Activated T-helper 1 cell treated with anti-CD3 and anti-CD28 coated beads, Interleukin-12 subunit alpha, Interleukin-12 subunit beta, Interleukin-2, Interleukin-4 antibody, amounts not matched to agents 30 ng/mL and 10 ng/mL and 1 ng/mL, durations not matched to agents 14 hours and 24 hours and 36 hours (primary cell): Measurements from ENCODE around the gene PHKA1. TPM values are rescaled to one million over a fixed set of nuclear protein-coding genes. Genes with fewer than 3 reads are reported as not detected.
"Not testable (repeated sequence)": the region's sequence is repeated elsewhere in the genome, so short reads cannot be mapped to it uniquely, and the experiment has no call there.

Source experiments
- DNase-seq: peaks from one replicate; pipeline ENCODE4 v3.0.0; 2021; ENCODE audit warnings: low spot score
- H3K27ac Mint-ChIP-seq: one replicate; pipeline ENCODE4 v1.8.0; 2021; ENCODE audit warnings: mild to moderate bottlenecking, mixed read lengths
- H3K27me3 Mint-ChIP-seq: one replicate; pipeline ENCODE4 v1.8.0; 2022; ENCODE audit warnings: mild to moderate bottlenecking, moderate library complexity, mixed read lengths; ENCODE audit not compliant: insufficient read depth
- H3K36me3 Mint-ChIP-seq: one replicate; pipeline ENCODE4 v1.8.0; 2021; ENCODE audit warnings: low read depth, mixed read lengths
- H3K4me1 Mint-ChIP-seq: one replicate; pipeline ENCODE4 v1.8.0; 2021; ENCODE audit warnings: low read depth, mixed read lengths
- H3K4me3 Mint-ChIP-seq: one replicate; pipeline ENCODE4 v1.8.0; 2021; ENCODE audit warnings: mild to moderate bottlenecking, moderate library complexity, mixed read lengths
- H3K9me3 Mint-ChIP-seq: one replicate; pipeline ENCODE4 v1.8.0; 2021; ENCODE audit warnings: mixed read lengths
- intact Hi-C: fragments of 100-400 bp; cut with micrococcal nuclease; formaldehyde crosslinking; loops from one replicate; pipeline ENCODE4 v1.15.1; 2024
- total RNA-seq: library from RNA; stranded (reverse); gene quantifications from 2 replicates; pipeline ENCODE4 v1.2.3, GENCODE V29; 2022

Gene PHKA1
- total RNA-seq, 1 donor from 2014 or later, result 7.5 TPM

DNA sequence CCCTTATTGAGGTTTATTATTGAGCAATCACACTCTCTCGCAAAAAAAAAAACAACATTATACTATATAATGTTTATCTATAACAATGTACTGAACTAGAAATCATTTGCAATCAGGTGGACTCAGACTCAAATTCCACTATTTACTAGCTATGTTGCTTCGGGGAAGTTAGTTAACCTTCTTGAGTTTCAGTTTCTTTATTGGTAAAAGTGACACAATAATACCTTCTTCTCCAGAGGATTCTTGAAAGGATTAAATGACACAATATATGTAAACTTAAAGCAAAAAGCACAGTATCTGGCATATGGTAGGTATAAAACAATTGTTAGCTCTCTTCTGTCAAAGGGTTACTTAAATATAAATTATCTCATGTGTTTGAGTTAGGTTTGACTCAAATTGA lies 110.0 kb downstream of the PHKA1 start:
- H3K27ac Mint-ChIP-seq, result no peak overlapping the region
- DNase-seq, result no peak
- peaks cover 2% of the 10 kb centered on the region for H3K36me3 Mint-ChIP-seq
- no peaks in the 10 kb centered on the region for H3K9me3 Mint-ChIP-seq
- H3K4me3 Mint-ChIP-seq, result no peak overlapping the region
- H3K27me3 Mint-ChIP-seq, result no peaks in the 10 kb centered on the region
- intact Hi-C loops, result loop anchor here (1.0 to 10.0 kb wide), 2 partner anchors 17 to 61 kb away; no protein-coding TSS in a partner anchor
- peaks cover 23% of the 10 kb centered on the region for H3K4me1 Mint-ChIP-seq

DNA sequence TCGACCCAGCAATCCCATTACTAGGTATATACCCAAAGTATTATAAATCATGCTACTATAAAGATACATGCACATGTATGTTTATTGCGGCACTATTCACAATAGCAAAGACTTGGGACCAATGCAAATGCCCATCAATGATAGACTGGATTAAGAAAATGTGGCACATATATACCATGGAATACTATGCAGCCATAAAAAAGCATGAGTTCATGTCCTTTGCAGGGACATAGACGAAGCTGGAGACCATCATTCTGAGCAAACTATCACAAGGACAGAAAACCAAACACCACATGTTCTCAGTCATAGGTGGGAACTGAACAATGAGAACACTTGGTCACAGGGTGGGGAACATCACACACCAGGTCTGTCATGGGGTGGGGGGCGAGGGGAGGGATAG lies 123.1 kb downstream of the PHKA1 start:
- DNase-seq, H3K27me3 Mint-ChIP-seq, H3K9me3 Mint-ChIP-seq, H3K4me3 Mint-ChIP-seq, H3K36me3 Mint-ChIP-seq, H3K27ac Mint-ChIP-seq, intact Hi-C loops, H3K4me1 Mint-ChIP-seq: not testable (repeated sequence)

DNA sequence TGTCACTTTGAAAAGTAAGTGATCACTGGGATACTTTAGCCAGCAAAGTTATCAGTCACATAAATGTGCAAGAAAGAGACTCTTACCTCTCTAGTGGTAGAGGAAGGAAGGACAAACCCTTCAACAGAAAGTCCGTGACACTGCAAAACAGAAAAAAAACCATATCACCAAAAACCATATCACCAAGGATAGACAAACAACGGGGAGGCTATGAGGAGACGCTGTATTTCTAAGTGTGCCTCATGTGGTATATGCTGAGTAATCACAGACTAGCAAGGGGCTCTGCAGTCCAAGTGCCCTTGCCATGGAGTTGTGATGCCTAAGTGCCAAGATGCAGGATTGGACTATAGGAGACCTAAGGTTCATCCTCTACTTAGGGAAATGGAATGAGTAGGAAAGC lies 129.9 kb downstream of the PHKA1 start:
- H3K36me3 Mint-ChIP-seq, result no peaks in the 10 kb centered on the region
- no peaks in the 10 kb centered on the region for H3K4me1 Mint-ChIP-seq
- no peaks in the 10 kb centered on the region for H3K9me3 Mint-ChIP-seq
- intact Hi-C loops, result no loop called here
- H3K27ac Mint-ChIP-seq, result no peak overlapping the region
- no peak overlapping the region for H3K4me3 Mint-ChIP-seq
- no peaks in the 10 kb centered on the region for H3K27me3 Mint-ChIP-seq
- DNase-seq, result no peak

DNA sequence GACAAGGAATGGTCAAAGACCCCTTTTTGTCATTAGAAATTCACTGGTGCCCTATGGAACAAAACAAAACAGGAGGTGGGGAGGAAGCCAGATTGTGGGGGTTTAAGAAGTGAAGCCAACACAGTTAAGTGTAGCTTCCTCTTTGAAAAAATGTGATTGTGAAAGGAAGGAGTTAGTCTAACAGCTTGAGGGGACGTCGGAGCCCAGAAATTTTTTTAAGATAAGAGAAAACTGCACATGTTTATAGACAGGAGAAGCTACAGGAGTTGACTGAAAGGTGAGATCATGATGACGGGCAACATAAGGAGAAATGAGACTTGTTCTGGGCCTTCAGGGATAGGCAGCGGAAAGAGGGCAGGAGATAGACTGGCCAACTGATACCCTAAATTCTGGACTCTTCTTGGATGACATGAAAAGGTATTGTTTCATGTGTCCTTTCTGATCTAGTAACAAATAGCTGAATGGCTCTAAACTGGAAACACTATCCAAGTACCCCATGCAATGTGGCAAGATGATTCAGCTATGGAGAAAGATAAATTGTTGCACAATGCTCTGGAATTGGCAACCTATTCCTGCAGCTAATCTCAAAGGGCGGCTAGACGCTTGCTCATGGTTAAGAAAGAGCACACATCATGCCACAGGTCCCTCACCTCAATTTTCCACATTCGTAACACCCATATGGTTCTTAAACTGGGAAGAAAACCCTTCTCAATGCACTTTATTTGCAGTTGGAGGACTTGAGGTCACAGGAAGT lies 137.8 kb downstream of the PHKA1 start:
- H3K27me3 Mint-ChIP-seq, result peaks cover 2% of the 10 kb centered on the region
- DNase-seq, result no peak
- H3K27ac Mint-ChIP-seq, result no peak overlapping the region
- no peak overlapping the region for H3K4me3 Mint-ChIP-seq
- peaks cover 5% of the 10 kb centered on the region for H3K4me1 Mint-ChIP-seq
- no peaks in the 10 kb centered on the region for H3K9me3 Mint-ChIP-seq
- no peaks in the 10 kb centered on the region for H3K36me3 Mint-ChIP-seq
- intact Hi-C loops, result no loop called here

DNA sequence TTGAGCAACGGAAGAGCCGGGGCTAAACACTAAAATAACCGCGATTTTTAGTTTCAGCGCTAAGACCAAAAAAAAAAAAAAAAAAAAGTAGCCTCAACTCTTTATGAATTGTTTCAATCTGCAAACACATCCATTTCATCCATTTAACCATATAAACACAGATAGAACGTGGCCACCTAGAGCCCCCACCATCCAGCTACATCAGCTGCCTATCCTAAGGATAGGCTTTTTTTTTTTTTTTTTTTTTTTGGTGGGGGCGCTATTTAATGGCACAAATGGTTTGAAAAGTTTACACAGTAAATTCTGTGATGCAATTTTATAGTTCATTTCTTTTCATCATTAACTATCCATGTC lies 141.0 kb downstream of the PHKA1 start:
- no peaks in the 10 kb centered on the region for H3K9me3 Mint-ChIP-seq
- H3K36me3 Mint-ChIP-seq, result peaks cover 2% of the 10 kb centered on the region
- H3K27me3 Mint-ChIP-seq, result peaks cover 2% of the 10 kb centered on the region
- intact Hi-C loops, result loop anchor here (1.0 to 5.0 kb wide), 3 partner anchors 139 to 392 kb away; partner anchors contain the start of genes PHKA1 and PIN4
- DNase-seq, result no peak
- peaks cover 5% of the 10 kb centered on the region for H3K4me1 Mint-ChIP-seq
- H3K27ac Mint-ChIP-seq, result peak overlapping the region; percentile 95
- H3K4me3 Mint-ChIP-seq, result peak overlapping the region; percentile 98

DNA sequence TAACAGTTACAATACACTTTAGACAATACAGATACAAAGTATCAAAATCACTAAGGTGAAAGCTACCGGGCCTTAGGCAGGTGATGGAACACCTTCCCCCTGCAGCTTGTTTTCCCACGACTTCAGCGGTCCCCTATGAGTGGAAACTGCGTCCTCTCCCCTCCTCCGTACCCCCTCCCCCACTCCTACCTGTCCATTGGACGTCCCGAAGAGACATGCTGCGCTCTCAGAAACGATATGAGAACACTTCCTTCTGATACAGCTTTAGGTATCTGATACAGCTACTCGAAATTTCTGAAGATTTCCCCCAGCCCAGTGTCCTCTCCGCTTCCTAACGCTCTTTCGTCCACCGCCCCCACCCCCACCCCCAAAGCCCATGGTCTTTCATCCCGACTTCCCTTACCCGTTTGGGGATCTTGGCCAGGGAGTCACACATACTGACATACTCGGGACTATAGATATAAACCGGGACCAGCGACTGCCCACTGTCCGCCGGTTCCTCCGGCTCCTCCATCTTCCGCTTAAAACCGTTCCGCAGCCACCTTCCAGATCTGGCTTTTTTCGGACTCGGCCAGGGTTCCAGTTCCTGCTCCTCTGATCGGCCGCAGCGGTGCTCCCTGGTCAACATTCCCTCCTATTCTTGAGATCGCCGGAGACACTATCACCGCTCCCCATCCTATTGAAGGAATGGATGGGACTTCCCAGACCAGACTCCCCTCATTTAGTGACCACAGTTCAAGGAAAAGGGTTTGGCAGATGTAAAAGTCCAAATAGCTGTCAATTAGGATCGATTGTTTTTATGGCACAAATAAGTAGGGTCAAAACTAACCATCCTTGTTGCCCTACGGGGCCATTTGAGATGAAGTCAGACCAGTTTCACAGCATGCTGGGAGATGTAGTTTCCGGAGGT lies 141.6 kb downstream of the PHKA1 start, which contains the start of gene HDAC8:
Gene HDAC8, minus strand, starts transcription at position 596 of the 910 bp plus-strand sequence. Its CDS starts 82 bp downstream, at position 514.
- H3K4me1 Mint-ChIP-seq, result peaks cover 5% of the 10 kb centered on the region
- peaks cover 2% of the 10 kb centered on the region for H3K27me3 Mint-ChIP-seq
- peak; percentile 26 for DNase-seq
- H3K4me3 Mint-ChIP-seq, result peak within 1 kb of the TSS; percentile 98
- H3K36me3 Mint-ChIP-seq, result peaks cover 6% of the 10 kb centered on the region
- no peaks in the 10 kb centered on the region for H3K9me3 Mint-ChIP-seq
- intact Hi-C loops, result loop anchor here (1.0 to 5.0 kb wide), 4 partner anchors 49 to 392 kb away; partner anchors contain the start of genes PHKA1 and PIN4
- H3K27ac Mint-ChIP-seq, result peak within 1 kb of the TSS; percentile 95

DNA sequence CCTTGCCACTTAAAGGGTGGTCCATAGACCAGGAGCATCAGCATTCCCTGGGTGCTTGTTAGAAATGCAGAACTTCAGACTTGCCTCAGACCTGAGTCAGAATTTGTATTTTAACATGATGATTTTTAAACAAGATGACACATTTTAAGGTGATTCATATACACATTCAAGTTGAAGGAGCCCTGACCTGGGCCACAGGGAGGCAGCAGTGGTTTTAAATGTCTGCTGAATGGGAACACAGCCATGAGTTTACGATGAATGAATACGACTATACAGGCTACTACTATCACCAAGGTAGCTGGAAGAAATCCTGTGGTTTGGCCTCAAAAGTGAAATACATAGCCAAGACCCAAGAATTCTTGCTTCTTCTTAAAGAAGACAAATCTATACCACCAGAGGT lies 144.3 kb downstream of the PHKA1 start:
- Mint-ChIP-seq H3K27ac (no peak overlapping the region), H3K27me3 (peaks cover 2% of the 10 kb centered on the region), H3K36me3 (peaks cover 15% of the 10 kb centered on the region), H3K4me3 (no peak overlapping the region), H3K4me1 (peaks cover 5% of the 10 kb centered on the region), H3K9me3 (no peaks in the 10 kb centered on the region)
- DNase-seq, result no peak
- intact Hi-C loops, result loop anchor here (5.0 kb wide), 1 partner anchor 143 kb away; the partner anchor contains the start of gene PHKA1

DNA sequence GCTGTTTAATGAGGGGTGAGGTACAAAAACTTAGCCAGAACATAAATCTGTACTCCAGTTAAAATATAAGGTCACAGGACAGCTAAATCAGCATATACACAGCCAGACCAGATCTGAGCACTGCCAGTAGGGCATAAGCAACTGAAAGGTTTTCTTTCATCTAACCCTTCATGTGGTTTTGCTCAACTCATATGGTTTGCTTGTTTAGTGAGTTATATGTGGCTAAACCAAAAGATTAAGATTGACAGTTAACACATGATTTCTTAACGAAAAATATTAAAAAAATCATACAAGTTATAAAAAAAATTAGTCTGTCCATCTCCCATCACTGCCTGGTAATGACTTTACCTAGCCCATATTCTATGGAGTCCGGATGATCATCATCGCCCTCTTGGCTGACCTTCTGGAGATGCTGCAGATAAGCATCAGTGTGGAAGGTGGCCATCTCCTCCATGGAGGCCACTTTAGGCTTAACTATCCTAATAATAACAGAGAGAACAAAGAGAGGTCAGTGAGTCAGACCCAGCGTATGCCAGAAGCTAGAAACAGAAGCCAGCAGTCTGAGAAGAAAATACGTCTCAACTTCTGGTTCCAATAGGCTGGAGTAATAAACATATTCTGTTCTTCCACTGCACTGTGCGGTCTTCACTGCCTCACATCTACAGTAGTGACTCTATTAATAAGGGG lies 145.6 kb downstream of the PHKA1 start:
- H3K4me3 Mint-ChIP-seq, result no peak overlapping the region
- H3K36me3 Mint-ChIP-seq, result peaks cover 15% of the 10 kb centered on the region
- peaks cover 2% of the 10 kb centered on the region for H3K27me3 Mint-ChIP-seq
- peaks cover 5% of the 10 kb centered on the region for H3K4me1 Mint-ChIP-seq
- no peaks in the 10 kb centered on the region for H3K9me3 Mint-ChIP-seq
- intact Hi-C loops, result no loop called here
- no peak overlapping the region for H3K27ac Mint-ChIP-seq
- DNase-seq, result no peak

DNA sequence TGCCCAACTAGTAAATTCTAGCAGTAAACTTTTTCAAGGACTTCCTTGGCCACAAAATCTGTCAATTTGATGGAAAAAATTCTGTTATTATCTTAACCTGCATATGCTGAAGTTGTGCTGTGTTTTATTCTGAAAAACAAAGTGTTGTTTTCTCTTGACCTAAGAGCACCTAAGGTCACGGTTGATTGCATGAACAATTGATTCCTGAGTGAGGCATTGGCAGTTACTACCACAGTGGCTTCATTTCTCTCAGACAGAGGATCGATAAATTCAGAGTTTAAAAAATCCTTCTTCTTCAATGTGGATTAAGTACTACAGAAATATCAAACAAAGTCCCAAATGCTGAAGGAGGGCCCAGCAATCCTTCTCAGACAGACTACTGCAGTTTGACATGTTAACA lies 147.7 kb downstream of the PHKA1 start:
- H3K4me1 Mint-ChIP-seq, result no peaks in the 10 kb centered on the region
- no peaks in the 10 kb centered on the region for H3K9me3 Mint-ChIP-seq
- H3K36me3 Mint-ChIP-seq, result peaks cover 23% of the 10 kb centered on the region
- no peak for DNase-seq
- no peaks in the 10 kb centered on the region for H3K27me3 Mint-ChIP-seq
- H3K27ac Mint-ChIP-seq, result no peak overlapping the region
- H3K4me3 Mint-ChIP-seq, result no peak overlapping the region
- intact Hi-C loops, result no loop called here

DNA sequence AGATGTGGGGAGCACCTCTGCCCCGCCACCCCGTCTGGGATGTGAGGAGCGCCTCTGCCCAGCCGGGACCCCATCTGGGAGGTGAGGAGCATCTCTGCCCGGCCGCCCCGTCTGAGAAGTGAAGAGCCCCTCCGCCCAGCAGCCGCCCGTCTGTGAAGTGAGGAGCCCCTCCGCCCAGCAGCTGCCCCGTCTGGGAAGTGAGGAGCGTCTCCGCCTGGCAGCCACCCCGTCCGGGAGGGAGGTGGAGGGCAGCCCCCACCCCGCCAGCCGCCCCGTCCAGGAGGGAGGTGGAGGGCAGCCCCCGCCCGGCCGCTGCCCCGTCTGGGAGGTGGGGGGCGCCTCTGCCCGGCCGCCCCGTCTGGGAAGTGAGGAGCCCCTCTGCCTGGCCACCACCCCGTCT lies 154.5 kb downstream of the PHKA1 start:
- H3K4me3 Mint-ChIP-seq, intact Hi-C loops, DNase-seq, H3K27me3 Mint-ChIP-seq, H3K27ac Mint-ChIP-seq, H3K9me3 Mint-ChIP-seq, H3K4me1 Mint-ChIP-seq: not testable (repeated sequence)
- peaks cover 17% of the 10 kb centered on the region for H3K36me3 Mint-ChIP-seq

DNA sequence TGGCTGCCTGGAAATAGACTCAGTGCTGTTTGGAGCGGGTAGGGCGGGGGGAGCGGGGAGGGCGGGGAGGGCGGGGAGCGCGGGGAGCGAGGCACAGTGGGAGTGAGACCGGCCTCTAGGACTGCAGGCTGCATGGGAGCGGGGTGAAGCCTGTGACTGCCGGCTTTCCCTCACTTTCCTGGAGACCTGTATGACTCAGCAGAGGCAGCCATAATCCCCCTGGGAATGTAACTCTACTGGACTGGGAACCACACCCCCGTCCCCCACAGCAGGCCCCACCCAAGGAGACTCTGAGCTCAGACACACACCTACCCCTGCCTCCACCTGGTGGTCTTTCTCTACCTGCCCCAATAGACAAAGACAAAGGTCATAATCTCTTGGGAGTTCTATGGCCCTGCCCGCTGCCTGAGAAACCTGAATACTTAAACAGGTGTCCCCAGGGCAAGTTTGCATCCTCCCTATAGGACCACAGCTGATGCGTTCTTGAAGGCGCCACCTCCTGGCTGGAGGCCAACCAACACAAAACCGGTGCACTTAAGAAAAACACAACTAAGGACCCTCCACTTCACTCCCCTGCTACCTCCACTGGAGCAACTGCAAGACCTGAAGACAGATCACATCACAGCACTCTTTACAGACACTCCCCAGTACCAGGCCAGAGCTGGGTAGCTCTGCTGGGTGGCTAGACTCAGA lies 159.5 kb downstream of the PHKA1 start:
- intact Hi-C loops, result no loop called here
- no peak overlapping the region for H3K27ac Mint-ChIP-seq
- no peak overlapping the region for H3K4me3 Mint-ChIP-seq
- peaks cover 4% of the 10 kb centered on the region for H3K4me1 Mint-ChIP-seq
- peaks cover 8% of the 10 kb centered on the region for H3K36me3 Mint-ChIP-seq
- no peaks in the 10 kb centered on the region for H3K27me3 Mint-ChIP-seq
- no peaks in the 10 kb centered on the region for H3K9me3 Mint-ChIP-seq
- no peak for DNase-seq

DNA sequence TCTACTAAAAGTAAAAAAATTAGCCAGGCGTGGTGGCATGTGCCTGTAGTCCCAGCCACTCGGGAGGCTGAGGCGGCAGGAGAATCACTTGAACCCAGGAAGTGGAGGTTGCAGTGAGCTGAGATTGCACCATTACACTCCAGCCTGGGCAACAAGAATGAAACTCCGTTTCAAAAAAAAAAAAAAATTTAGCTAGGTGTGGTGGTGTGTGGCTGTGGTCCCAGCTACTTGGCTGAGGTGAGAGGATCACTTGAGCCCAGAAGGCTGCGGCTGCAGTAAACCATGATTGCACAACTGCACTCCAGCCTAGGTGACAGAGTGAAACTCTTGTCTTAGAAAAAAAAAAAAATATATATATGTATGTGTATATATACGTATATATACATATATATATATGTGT lies 161.7 kb downstream of the PHKA1 start:
- H3K27me3 Mint-ChIP-seq, H3K27ac Mint-ChIP-seq, H3K9me3 Mint-ChIP-seq, H3K36me3 Mint-ChIP-seq, H3K4me3 Mint-ChIP-seq, H3K4me1 Mint-ChIP-seq, DNase-seq, intact Hi-C loops: not testable (repeated sequence)
